Measurements from ENCODE around the gene ZNF398.

ZNF398 gene

GRCh38 chr7:149194799-149195179, 47.5 kb downstream of the ZNF398 start:
- Histone ChIP-seq H3K79me2 (ENCODE audit: insufficient read depth, low read length) (no peaks in the 10 kb centered on the region), H3F3A (ENCODE audit: insufficient read depth, low read length) (no peaks in the 10 kb centered on the region), H3K4me1 (ENCODE audit: insufficient read depth, low read length, severe bottlenecking) (peaks cover 16% of the 10 kb centered on the region), H3K9ac (ENCODE audit: low read length) (peak overlapping the region; percentile 84; the same call in 1 of the 2 replicates), H3K27ac (ENCODE audit: low read depth, low read length, poor library complexity, severe bottlenecking) (no peak overlapping the region), H3K4me3 (ENCODE audit: low read depth, low read length, poor library complexity, severe bottlenecking) (peak overlapping the region; percentile 73), H3K27me3 (ENCODE audit: insufficient read depth, low read length) (peaks cover 4% of the 10 kb centered on the region; the same call in 1 of the 2 replicates), H2AFZ (ENCODE audit: low read length) (peak overlapping the region; percentile 8; the same call in 1 of the 2 replicates), H3K9me3 (ENCODE audit: low read length) (no peaks in the 10 kb centered on the region), H4K20me1 (ENCODE audit: insufficient read depth, low read length) (no peaks in the 10 kb centered on the region), H3K4me2 (ENCODE audit: low read length) (peak overlapping the region; percentile 77), H3K36me3 (ENCODE audit: insufficient read depth, low read length) (peaks cover 17% of the 10 kb centered on the region), H3K9me2 (ENCODE audit: low read depth, low read length) (no peaks in the 10 kb centered on the region)
- TF ChIP-seq, protein P1, sequence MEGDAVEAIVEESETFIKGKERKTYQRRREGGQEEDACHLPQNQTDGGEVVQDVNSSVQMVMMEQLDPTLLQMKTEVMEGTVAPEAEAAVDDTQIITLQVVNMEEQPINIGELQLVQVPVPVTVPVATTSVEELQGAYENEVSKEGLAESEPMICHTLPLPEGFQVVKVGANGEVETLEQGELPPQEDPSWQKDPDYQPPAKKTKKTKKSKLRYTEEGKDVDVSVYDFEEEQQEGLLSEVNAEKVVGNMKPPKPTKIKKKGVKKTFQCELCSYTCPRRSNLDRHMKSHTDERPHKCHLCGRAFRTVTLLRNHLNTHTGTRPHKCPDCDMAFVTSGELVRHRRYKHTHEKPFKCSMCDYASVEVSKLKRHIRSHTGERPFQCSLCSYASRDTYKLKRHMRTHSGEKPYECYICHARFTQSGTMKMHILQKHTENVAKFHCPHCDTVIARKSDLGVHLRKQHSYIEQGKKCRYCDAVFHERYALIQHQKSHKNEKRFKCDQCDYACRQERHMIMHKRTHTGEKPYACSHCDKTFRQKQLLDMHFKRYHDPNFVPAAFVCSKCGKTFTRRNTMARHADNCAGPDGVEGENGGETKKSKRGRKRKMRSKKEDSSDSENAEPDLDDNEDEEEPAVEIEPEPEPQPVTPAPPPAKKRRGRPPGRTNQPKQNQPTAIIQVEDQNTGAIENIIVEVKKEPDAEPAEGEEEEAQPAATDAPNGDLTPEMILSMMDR (IDR thresholded peaks at IDR 0.05; ENCODE audit: low read length) = no peak
- no peak for TF ChIP-seq EZH2 (IDR thresholded peaks at IDR 0.05; ENCODE audit: borderline replicate concordance, low read length)

DNA sequence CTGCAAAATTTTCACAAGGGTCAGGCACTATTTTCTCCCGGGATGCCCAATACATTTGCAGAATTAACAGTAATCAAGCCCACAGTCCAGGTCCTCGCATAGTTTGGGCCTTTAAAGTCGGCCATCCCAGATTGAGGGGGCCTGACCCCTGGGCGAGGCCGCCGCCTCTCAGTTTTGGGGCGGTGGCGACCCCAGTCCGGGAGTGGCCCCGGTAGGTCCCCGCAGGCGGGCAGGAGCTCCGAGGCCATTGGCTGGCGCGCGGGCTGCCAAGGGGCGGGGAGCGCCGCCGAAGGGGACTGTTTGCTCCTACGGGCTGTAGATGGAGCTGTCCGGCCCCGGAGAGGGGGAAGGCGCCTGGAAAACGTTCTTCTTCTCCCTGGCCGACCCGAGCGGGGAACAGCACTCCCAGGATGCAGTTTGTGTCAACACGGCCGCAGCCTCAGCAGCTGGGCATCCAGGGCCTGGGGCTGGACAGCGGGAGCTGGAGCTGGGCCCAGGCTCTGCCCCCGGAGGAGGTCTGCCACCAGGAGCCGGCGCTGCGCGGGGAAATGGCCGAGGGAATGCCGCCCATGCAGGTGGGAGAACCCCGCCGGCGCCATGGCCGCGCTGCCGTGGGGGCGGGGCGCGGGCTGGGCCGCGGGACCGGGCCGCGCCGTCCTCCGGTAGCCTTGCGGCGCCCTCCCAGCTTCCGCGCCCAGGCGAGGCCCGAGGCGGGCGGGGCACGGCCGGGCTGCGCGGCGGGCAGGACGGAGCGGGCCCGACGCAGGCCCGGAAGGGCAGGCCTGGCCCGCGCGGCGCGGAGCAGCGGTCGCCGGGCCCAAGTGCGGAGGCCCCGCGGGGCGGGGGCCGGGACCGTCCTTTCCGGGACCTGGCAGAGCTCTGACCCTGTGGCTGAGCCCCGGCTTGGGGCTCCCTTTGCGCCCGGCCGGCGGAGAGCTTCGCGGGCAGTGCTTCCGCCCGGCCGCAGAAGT, 48.2 kb downstream of the ZNF398 start, which contains the start of gene ZNF282:
ZNF282 (plus strand) TSS at position 367 of the 971 bp plus-strand sequence; CDS start at position 411, 44 bp downstream.
- Histone ChIP-seq H4K20me1 (ENCODE audit: insufficient read depth, low read length) (no peaks in the 10 kb centered on the region), H3K9me3 (ENCODE audit: low read length) (no peaks in the 10 kb centered on the region), H3K4me3 (ENCODE audit: low read depth, low read length, poor library complexity, severe bottlenecking) (peak within 1 kb of the TSS; percentile 73), H3K9me2 (ENCODE audit: low read depth, low read length) (no peaks in the 10 kb centered on the region), H3K9ac (ENCODE audit: low read length) (peak within 1 kb of the TSS; percentile 84), H3K4me1 (ENCODE audit: insufficient read depth, low read length, severe bottlenecking) (peaks cover 16% of the 10 kb centered on the region), H3K27me3 (ENCODE audit: insufficient read depth, low read length) (0 out of 2 replicates have a peak, but pooled peaks cover 4% of the 10 kb centered on the region), H3K36me3 (ENCODE audit: insufficient read depth, low read length) (peaks cover 22% of the 10 kb centered on the region), H3K4me2 (ENCODE audit: low read length) (peak within 1 kb of the TSS; percentile 77), H3K27ac (ENCODE audit: low read depth, low read length, poor library complexity, severe bottlenecking) (peak within 1 kb of the TSS; percentile 8), H3F3A (ENCODE audit: insufficient read depth, low read length) (no peaks in the 10 kb centered on the region), H2AFZ (ENCODE audit: low read length) (peak within 1 kb of the TSS; percentile 14; the same call in 1 of the 2 replicates), H3K79me2 (ENCODE audit: insufficient read depth, low read length) (no peaks in the 10 kb centered on the region)
- TF ChIP-seq, protein P1 (IDR thresholded peaks at IDR 0.05; ENCODE audit: low read length) = peak; percentile 67
- TF ChIP-seq EZH2 (IDR thresholded peaks at IDR 0.05; ENCODE audit: borderline replicate concordance, low read length) = no peak

- Histone ChIP-seq H2AFZ (ENCODE audit: low read length) (no peak overlapping the region), H4K20me1 (ENCODE audit: insufficient read depth, low read length) (no peaks in the 10 kb centered on the region)
- TF ChIP-seq, protein P1 (IDR thresholded peaks at IDR 0.05; ENCODE audit: low read length) = no peak
- TF ChIP-seq EZH2 (IDR thresholded peaks at IDR 0.05; ENCODE audit: borderline replicate concordance, low read length) = no peak
These were observed 49.0 kb downstream of the ZNF398 start for GRCh38 chr7:149196151-149196704.

More at GRCh38 chr7:149196151-149196704, 49.0 kb downstream of the ZNF398 start:
- Histone ChIP-seq H3K4me2 (ENCODE audit: low read length) (peak overlapping the region; percentile 76), H3K4me1 (ENCODE audit: insufficient read depth, low read length, severe bottlenecking) (peaks cover 16% of the 10 kb centered on the region), H3K36me3 (ENCODE audit: insufficient read depth, low read length) (peaks cover 28% of the 10 kb centered on the region), H3K9me2 (ENCODE audit: low read depth, low read length) (no peaks in the 10 kb centered on the region), H3K27ac (ENCODE audit: low read depth, low read length, poor library complexity, severe bottlenecking) (peak overlapping the region; percentile 8), H3K9ac (ENCODE audit: low read length) (peak overlapping the region; percentile 66), H3K9me3 (ENCODE audit: low read length) (no peaks in the 10 kb centered on the region), H3F3A (ENCODE audit: insufficient read depth, low read length) (no peaks in the 10 kb centered on the region), H3K79me2 (ENCODE audit: insufficient read depth, low read length) (no peaks in the 10 kb centered on the region), H3K4me3 (ENCODE audit: low read depth, low read length, poor library complexity, severe bottlenecking) (peak overlapping the region; percentile 73), H3K27me3 (ENCODE audit: insufficient read depth, low read length) (0 out of 2 replicates have a peak, but pooled peaks cover 4% of the 10 kb centered on the region)
